Neural cell (in vitro differentiated cells): ENCODE data around the gene ASIC3. TPM values are rescaled to one million over a fixed set of nuclear protein-coding genes. Genes with fewer than 3 reads are reported as not detected.

Experiments used
- H2AFZ ChIP-seq: fragments of 200-600, 300-800 bp; sonication (generic), shearing (Covaris generic); 2 replicates; pipeline ENCODE4 v1.6.0; 2014; ENCODE audit warnings: low read depth, mild to moderate bottlenecking, antibody characterized with exemption, low read length, moderate library complexity
- H3F3A ChIP-seq: fragments of 200-600 bp; shearing (Covaris generic); 2 replicates; pipeline ENCODE4 v1.6.1; 2016; ENCODE audit warnings: mild to moderate bottlenecking, moderate library complexity, mixed read lengths, antibody characterized with exemption, low read length; ENCODE audit not compliant: insufficient read depth, poor library complexity, severe bottlenecking
- H3K27ac ChIP-seq: fragments of 200-600, 300-800 bp; sonication (generic), shearing (Covaris generic); 2 replicates; pipeline ENCODE4 v1.5.1; 2014; ENCODE audit warnings: mild to moderate bottlenecking, low read length, moderate library complexity
- H3K27me3 ChIP-seq: fragments of 300-800, 200-600 bp; sonication (generic), shearing (Covaris generic); 2 replicates; pipeline ENCODE4 v1.6.0; 2014; ENCODE audit warnings: mild to moderate bottlenecking, low read depth, low read length, moderate library complexity; ENCODE audit not compliant: insufficient read depth
- H3K36me3 ChIP-seq: fragments of 300-800, 200-600 bp; sonication (generic), shearing (Covaris generic); 2 replicates; pipeline ENCODE4 v1.5.1; 2014; ENCODE audit warnings: mild to moderate bottlenecking, antibody characterized with exemption, low read length, moderate library complexity; ENCODE audit not compliant: insufficient read depth
- H3K4me2 ChIP-seq: fragments of 300-800, 200-600 bp; sonication (generic), shearing (Covaris generic); 2 replicates; pipeline ENCODE4 v1.6.0; 2014; ENCODE audit warnings: mild to moderate bottlenecking, low read length
- H3K4me3 ChIP-seq: fragments of 300-800, 200-600 bp; sonication (generic), shearing (Covaris generic); 2 replicates; pipeline ENCODE4 v1.5.1; 2014; ENCODE audit warnings: mild to moderate bottlenecking, low read length, moderate library complexity
- H3K79me2 ChIP-seq: fragments of 200-600 bp; shearing (Covaris generic); replicated peaks from 2 replicates; pipeline ENCODE4 v1.6.0; 2014; ENCODE audit warnings: mild to moderate bottlenecking, low read length, moderate library complexity; ENCODE audit not compliant: insufficient read depth
- H3K9ac ChIP-seq: fragments of 300-800, 200-600 bp; sonication (generic), shearing (Covaris generic); 2 replicates; pipeline ENCODE4 v1.6.1; 2016; ENCODE audit warnings: mild to moderate bottlenecking, low read length, mixed read lengths
- H3K9me2 ChIP-seq: fragments of 200-600 bp; shearing (Covaris generic); 2 replicates; pipeline ENCODE4 v1.6.1; 2016; ENCODE audit warnings: mild to moderate bottlenecking, low read length, mixed read lengths; ENCODE audit not compliant: insufficient read depth
- H3K9me3 ChIP-seq: fragments of 200-600, 300-800 bp; sonication (generic), shearing (Covaris generic); 2 replicates; pipeline ENCODE4 v1.6.1; 2016; ENCODE audit warnings: mild to moderate bottlenecking, mixed run types, low read length, moderate library complexity, mixed read lengths
- H4K20me1 ChIP-seq: fragments of 200-600 bp; shearing (Covaris generic); 2 replicates; pipeline ENCODE4 v1.6.1; 2016; ENCODE audit warnings: mild to moderate bottlenecking, mixed run types; ENCODE audit not compliant: insufficient read depth
- EP300 ChIP-seq: fragments of 450-650 bp; conservative IDR thresholded peaks from 2 replicates; pipeline ENCODE4 v1.6.1; 2014; ENCODE audit warnings: antibody characterized with exemption, mild to moderate bottlenecking, moderate library complexity; ENCODE audit not compliant: poor library complexity, severe bottlenecking
- EZH2 ChIP-seq: fragments of 200-600, 300-800 bp; shearing (Covaris generic), sonication (generic); IDR thresholded peaks from 2 replicates; pipeline ENCODE4 v1.6.1; 2014; ENCODE audit warnings: antibody characterized with exemption, low read length, borderline replicate concordance, mild to moderate bottlenecking; ENCODE audit not compliant: insufficient read depth, poor library complexity, severe bottlenecking
- MXI1 ChIP-seq: fragments of 450-650 bp; conservative IDR thresholded peaks from 2 replicates; pipeline ENCODE4 v1.6.1; 2014; ENCODE audit warnings: antibody characterized with exemption, mild to moderate bottlenecking; ENCODE audit not compliant: poor library complexity, severe bottlenecking
- POLR2AphosphoS5 ChIP-seq: IDR thresholded peaks from 2 replicates; pipeline ENCODE4 v1.6.1; 2012
- RAD21 ChIP-seq: fragments of 450-650 bp; conservative IDR thresholded peaks from 2 replicates; pipeline ENCODE4 v1.6.1; 2014; ENCODE audit warnings: antibody characterized with exemption, mild to moderate bottlenecking, moderate library complexity
- SMC3 ChIP-seq: fragments of 450-650 bp; conservative IDR thresholded peaks from 2 replicates; pipeline ENCODE4 v1.6.1; 2014; ENCODE audit warnings: antibody characterized with exemption, mild to moderate bottlenecking, moderate library complexity; ENCODE audit not compliant: poor library complexity
- TAF1 ChIP-seq: IDR thresholded peaks from 2 replicates; pipeline ENCODE4 v1.6.1; 2012; ENCODE audit warnings: low read depth
- polyA plus RNA-seq: library from polyadenylated mRNA; depleted of rRNA; stranded (reverse); fragments of >200 nt; gene quantifications from 2 replicates; pipeline ENCODE4 v1.2.3, GENCODE V29; 2014
- TF ChIP-seq, protein P1 (sequence below): fragments of 450-650 bp; IDR thresholded peaks from 2 replicates; pipeline ENCODE4 v1.5.1; 2014; ENCODE audit warnings: antibody characterized with exemption, mild to moderate bottlenecking, moderate library complexity; ENCODE audit not compliant: poor library complexity, severe bottlenecking
- TF ChIP-seq, protein P2 (sequence below): IDR thresholded peaks from 2 replicates; pipeline ENCODE4 v1.6.1; 2012; ENCODE audit warnings: borderline replicate concordance

Gene ASIC3
- polyA plus RNA-seq, 1 donor from 2014 or later: 3.3 TPM

DNA sequence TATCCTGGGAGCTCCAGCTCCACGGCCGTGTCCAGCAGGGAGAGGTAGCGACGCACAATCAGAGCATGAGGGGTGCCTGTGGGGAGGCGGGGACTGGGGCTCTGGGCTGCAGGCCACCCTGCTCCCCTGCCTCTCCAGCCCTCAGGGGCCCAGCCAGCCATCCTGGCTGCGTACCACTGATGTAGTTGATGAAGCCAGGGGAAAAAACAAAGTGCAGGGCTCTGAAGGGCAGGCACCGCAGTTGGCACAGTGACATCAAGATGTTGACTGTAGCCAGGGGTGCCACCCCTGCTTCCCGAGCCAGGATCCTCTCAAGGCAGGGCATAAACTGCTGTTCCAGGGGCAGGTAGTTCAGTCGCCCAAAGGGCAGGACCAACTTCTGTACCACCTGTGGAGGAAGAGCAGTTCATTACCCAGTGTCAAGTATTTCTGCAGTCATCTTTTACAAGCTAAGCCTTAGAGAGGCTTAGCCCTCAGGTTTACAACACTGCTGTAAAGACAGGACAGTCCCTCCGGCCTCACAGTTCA, 29.4 kb downstream of the ASIC3 start:
- Histone ChIP-seq H3K4me2 (no peak overlapping the region), H3K4me3 (no peak overlapping the region), H3K9ac (no peak overlapping the region), H3K9me3 (no peaks in the 10 kb centered on the region), H3K27ac (no peak overlapping the region), H3K9me2 (no peaks in the 10 kb centered on the region), H2AFZ (no peak overlapping the region), H3K79me2 (peaks cover 13% of the 10 kb centered on the region), H4K20me1 (no peaks in the 10 kb centered on the region), H3K27me3 (no peaks in the 10 kb centered on the region), H3F3A (no peaks in the 10 kb centered on the region), H3K36me3 (no peaks in the 10 kb centered on the region)
- TF ChIP-seq TAF1 (no peak), RAD21 (no peak), EP300 (no peak), MXI1 (no peak), EZH2 (no peak)
- TF ChIP-seq, protein P1, sequence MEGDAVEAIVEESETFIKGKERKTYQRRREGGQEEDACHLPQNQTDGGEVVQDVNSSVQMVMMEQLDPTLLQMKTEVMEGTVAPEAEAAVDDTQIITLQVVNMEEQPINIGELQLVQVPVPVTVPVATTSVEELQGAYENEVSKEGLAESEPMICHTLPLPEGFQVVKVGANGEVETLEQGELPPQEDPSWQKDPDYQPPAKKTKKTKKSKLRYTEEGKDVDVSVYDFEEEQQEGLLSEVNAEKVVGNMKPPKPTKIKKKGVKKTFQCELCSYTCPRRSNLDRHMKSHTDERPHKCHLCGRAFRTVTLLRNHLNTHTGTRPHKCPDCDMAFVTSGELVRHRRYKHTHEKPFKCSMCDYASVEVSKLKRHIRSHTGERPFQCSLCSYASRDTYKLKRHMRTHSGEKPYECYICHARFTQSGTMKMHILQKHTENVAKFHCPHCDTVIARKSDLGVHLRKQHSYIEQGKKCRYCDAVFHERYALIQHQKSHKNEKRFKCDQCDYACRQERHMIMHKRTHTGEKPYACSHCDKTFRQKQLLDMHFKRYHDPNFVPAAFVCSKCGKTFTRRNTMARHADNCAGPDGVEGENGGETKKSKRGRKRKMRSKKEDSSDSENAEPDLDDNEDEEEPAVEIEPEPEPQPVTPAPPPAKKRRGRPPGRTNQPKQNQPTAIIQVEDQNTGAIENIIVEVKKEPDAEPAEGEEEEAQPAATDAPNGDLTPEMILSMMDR: no peak
- TF ChIP-seq, protein P2, sequence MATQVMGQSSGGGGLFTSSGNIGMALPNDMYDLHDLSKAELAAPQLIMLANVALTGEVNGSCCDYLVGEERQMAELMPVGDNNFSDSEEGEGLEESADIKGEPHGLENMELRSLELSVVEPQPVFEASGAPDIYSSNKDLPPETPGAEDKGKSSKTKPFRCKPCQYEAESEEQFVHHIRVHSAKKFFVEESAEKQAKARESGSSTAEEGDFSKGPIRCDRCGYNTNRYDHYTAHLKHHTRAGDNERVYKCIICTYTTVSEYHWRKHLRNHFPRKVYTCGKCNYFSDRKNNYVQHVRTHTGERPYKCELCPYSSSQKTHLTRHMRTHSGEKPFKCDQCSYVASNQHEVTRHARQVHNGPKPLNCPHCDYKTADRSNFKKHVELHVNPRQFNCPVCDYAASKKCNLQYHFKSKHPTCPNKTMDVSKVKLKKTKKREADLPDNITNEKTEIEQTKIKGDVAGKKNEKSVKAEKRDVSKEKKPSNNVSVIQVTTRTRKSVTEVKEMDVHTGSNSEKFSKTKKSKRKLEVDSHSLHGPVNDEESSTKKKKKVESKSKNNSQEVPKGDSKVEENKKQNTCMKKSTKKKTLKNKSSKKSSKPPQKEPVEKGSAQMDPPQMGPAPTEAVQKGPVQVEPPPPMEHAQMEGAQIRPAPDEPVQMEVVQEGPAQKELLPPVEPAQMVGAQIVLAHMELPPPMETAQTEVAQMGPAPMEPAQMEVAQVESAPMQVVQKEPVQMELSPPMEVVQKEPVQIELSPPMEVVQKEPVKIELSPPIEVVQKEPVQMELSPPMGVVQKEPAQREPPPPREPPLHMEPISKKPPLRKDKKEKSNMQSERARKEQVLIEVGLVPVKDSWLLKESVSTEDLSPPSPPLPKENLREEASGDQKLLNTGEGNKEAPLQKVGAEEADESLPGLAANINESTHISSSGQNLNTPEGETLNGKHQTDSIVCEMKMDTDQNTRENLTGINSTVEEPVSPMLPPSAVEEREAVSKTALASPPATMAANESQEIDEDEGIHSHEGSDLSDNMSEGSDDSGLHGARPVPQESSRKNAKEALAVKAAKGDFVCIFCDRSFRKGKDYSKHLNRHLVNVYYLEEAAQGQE: no peak

DNA sequence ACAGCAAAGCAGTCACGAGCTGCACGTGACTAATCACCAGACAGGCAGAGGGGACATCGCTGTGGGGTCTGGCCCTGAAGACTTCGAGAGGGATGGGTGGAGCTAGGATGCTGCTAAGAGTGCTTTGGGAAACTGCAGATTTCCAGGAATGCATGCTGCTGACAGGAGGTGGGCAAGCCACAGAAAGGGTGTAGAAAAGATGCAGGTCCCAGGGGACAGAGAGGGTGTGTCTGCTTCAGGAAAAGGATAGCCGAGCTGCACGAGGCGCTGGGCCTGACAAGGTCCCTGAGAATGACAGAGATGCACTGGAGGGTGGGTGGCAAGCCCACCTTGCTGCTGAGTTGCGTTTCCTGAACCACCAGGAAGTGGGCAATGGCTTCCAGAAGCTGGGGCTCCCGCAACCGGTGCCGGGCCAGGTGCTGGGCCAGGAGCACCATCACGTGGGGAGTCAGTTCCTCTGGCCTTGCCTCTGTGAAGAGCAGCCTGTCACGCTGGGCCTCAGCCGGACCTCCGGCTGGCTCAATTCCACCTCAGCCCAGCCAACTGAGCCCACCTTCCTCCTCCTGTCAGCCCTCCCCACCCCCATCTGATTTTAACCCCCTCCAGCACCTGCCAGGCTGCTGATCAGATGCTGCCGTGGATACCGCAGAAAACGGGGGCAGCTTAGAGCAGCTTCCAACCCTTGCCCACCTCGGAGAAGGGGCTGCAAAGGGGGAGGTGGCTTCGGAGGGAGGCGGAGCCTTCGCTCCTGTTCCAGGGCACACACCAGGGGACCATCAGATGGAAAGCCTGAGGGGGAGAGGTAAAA, 30.1 kb downstream of the ASIC3 start:
- Histone ChIP-seq H3K27ac (no peak overlapping the region), H3K4me2 (no peak overlapping the region), H3K79me2 (peaks cover 13% of the 10 kb centered on the region), H3K9me2 (no peaks in the 10 kb centered on the region), H4K20me1 (no peaks in the 10 kb centered on the region), H3K4me3 (no peak overlapping the region), H3K36me3 (no peaks in the 10 kb centered on the region), H3K27me3 (no peaks in the 10 kb centered on the region), H3K9ac (no peak overlapping the region), H2AFZ (no peak overlapping the region), H3F3A (no peaks in the 10 kb centered on the region), H3K9me3 (no peaks in the 10 kb centered on the region)
- TF ChIP-seq RAD21: no peak
- TF ChIP-seq, protein P1: no peak
- no peak for TF ChIP-seq MXI1
- TF ChIP-seq EZH2: no peak
- TF ChIP-seq, protein P2: no peak
- TF ChIP-seq EP300: no peak
- TF ChIP-seq SMC3: no peak
- no peak for TF ChIP-seq POLR2AphosphoS5
- no peak for TF ChIP-seq TAF1
